Keratinocyte (primary cell): ENCODE results near the gene ARHGAP6.

ENCODE experiments used
- EZH2 ChIP-seq: IDR thresholded peaks from one replicate; pipeline ENCODE4 v1.6.1; 2012; ENCODE audit warnings: inconsistent platforms, mild to moderate bottlenecking, low read length, moderate library complexity
- TF ChIP-seq, protein P1 (sequence below), 3 experiments: IDR thresholded peaks in 1 of 3; conservative IDR thresholded peaks in 1 of 3; optimal IDR thresholded peaks in 1 of 3; 2 replicates in 2 of 3; 3 replicates in 1 of 3; pipeline versions ENCODE3 to v1.5.1; 2011; ENCODE audit warnings: low read length in 3 of 3, mild to moderate bottlenecking in 3 of 3, moderate library complexity in 2 of 3, control low read depth in 1 of 3, inconsistent platforms in 1 of 3; ENCODE audit not compliant: insufficient read depth in 2 of 3; ENCODE audit errors: extremely low read depth in 1 of 3

DNA sequence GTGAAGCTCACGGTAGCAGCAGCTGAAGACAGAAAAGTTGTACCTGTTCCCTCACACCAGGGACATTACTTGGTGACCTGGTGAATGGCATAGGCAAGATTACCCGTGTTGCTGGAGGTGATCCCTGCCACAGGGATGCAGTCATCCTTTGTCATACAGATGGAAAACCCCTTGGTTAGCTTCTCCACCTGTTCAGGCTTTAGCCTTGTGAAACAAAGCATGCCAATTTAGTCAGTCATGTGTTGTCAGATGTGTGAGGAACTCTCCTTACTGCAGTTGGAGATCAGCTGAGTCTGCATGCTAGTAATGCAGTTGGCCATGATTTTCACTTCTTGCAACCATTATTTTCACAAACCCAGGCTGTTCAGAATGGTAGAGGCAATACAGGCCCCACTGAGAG, 331.6 kb downstream of the ARHGAP6 start:
- TF ChIP-seq, protein P1, sequence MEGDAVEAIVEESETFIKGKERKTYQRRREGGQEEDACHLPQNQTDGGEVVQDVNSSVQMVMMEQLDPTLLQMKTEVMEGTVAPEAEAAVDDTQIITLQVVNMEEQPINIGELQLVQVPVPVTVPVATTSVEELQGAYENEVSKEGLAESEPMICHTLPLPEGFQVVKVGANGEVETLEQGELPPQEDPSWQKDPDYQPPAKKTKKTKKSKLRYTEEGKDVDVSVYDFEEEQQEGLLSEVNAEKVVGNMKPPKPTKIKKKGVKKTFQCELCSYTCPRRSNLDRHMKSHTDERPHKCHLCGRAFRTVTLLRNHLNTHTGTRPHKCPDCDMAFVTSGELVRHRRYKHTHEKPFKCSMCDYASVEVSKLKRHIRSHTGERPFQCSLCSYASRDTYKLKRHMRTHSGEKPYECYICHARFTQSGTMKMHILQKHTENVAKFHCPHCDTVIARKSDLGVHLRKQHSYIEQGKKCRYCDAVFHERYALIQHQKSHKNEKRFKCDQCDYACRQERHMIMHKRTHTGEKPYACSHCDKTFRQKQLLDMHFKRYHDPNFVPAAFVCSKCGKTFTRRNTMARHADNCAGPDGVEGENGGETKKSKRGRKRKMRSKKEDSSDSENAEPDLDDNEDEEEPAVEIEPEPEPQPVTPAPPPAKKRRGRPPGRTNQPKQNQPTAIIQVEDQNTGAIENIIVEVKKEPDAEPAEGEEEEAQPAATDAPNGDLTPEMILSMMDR (optimal IDR thresholded peaks at IDR 0.05 in 1 of 3, IDR thresholded peaks at IDR 0.05 in 1 of 3, conservative IDR thresholded peaks at IDR 0.05 in 1 of 3; ENCODE audit: extremely low read depth in 1 of 3, insufficient read depth in 2 of 3, low read length in 3 of 3) = no peak
- no peak for TF ChIP-seq EZH2
